D721Med (cell line): Measurements from ENCODE around the gene UBL5.

Source experiments
- DNase-seq: peaks from one replicate; pipeline ENCODE4 v3.0.0; 2011; ENCODE audit warnings: low spot score; ENCODE audit not compliant: insufficient read length
- FAIRE-seq: peaks from 2 replicates; lab custom pipeline; 2011; peaks lifted over from hg19 to GRCh38; lab: Jason Lieb, UNC
- TF ChIP-seq, protein P1 (sequence below): IDR thresholded peaks from 2 replicates; pipeline ENCODE4 v1.5.1; 2012; ENCODE audit warnings: mild to moderate bottlenecking, control low read depth; ENCODE audit not compliant: insufficient read depth; ENCODE audit errors: missing control alignments

Gene UBL5

DNA sequence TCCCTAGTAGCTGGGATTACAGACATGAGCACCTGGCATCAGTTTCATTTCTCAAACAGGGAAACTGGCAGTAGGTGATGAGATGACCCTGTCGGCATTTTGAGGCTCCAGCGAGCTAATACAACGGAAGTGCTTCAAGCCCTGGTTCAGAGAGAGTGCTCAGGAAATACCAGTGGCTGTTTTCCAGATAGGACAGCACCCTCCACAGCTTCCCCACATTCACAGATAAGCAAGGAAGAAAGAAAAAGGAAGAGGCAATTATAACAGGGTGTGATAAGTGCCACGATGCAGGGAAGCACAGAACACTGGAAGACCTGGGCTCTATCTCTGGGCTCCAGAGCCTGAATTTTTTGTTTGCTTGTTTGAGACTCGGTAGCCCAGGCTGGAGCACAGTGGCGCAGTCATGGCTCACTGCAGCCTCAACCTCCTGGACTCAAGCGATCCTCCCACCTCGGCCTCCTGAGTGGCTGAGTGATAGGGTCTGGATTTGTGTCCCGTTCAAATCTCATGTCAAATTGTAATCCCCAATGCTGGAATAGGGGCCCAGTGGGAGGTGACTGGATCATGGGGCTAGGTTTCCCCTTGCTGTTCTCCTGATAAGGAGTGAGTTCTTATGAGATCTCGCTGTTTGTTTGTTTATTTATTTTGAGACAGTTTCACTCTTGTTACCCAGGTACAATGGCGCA is 50.9 kb downstream of the UBL5 start:
- FAIRE-seq (no peak), DNase-seq (no peak)
- TF ChIP-seq, protein P1, sequence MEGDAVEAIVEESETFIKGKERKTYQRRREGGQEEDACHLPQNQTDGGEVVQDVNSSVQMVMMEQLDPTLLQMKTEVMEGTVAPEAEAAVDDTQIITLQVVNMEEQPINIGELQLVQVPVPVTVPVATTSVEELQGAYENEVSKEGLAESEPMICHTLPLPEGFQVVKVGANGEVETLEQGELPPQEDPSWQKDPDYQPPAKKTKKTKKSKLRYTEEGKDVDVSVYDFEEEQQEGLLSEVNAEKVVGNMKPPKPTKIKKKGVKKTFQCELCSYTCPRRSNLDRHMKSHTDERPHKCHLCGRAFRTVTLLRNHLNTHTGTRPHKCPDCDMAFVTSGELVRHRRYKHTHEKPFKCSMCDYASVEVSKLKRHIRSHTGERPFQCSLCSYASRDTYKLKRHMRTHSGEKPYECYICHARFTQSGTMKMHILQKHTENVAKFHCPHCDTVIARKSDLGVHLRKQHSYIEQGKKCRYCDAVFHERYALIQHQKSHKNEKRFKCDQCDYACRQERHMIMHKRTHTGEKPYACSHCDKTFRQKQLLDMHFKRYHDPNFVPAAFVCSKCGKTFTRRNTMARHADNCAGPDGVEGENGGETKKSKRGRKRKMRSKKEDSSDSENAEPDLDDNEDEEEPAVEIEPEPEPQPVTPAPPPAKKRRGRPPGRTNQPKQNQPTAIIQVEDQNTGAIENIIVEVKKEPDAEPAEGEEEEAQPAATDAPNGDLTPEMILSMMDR, result no peak
